DMS 273 treated with DMSO at 0.1 percent for 48 hours (cell line): ENCODE measurements around the gene RDX.

ENCODE experiments used
- DNase-seq: peaks from one replicate; lab custom pipeline; 2025; lab: John Stamatoyannopoulos, UW

The RDX gene

DNA sequence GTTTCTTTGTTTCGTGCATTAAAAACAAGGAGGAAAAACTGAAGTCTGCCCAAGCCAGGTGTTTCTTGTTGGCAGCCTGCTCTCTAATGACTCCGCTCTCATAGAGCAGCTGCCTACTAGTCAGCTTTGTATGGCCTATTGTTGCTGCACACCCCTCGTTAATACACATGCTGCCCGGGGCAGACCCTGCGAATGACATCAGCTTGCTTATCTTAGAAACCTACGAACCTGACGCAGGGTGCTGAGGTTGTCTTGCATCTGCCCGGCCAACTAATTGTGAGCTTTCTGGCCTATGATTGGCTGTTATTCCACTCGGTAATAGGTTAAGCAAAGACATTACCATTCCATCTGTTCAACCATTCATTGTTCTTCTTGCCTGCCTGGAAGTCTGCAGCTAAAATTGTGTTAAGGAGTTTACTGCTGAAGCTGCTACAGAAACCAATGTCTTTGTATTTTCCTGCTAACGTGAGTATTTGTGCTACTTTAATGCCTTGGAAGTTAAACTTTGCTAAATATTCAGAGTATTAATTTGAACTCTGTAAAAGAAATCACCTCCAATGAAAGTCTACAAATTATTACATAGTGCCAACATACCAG, 165.7 kb downstream of the RDX start:
- peak; percentile 93 for DNase-seq

DNA sequence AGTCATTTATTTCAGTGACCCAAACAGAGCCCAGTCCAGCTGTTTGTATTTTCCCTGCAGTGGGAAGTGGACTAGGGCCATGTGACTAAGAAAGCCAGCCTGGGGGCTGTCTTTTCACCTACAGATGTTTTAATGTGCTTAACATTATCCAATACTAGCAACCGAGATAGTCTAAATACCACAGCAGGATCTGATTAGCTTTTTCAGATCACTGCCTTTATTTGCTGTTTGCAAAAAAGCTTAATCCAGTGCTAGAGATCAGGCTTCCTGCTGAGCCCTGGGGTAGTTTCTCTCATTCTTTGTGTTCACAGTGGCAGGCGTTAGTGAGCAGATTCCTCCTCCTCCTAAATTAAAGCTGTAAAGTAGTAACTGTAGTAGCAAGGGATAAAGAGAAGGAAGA, 168.3 kb downstream of the RDX start:
- no peak for DNase-seq

DNA sequence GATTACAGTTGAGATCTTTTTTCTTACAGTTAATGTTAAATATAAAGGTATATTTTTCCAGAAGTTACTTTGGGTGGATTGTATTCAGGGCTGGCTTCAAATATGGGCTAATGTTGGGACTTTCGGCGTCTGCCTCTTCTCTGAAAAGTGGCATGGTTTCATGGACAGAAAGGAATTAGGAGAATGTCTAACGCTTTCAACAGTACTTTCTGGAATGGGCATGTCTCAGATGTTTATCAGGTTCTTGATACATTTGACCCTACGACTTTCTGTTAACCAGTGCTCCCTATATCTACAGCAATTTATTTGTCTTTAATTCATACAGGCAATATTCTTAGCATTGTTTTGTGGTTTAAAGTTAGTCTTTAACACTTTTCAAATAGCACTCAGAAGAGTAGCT, 169.5 kb downstream of the RDX start:
- no peak for DNase-seq

DNA sequence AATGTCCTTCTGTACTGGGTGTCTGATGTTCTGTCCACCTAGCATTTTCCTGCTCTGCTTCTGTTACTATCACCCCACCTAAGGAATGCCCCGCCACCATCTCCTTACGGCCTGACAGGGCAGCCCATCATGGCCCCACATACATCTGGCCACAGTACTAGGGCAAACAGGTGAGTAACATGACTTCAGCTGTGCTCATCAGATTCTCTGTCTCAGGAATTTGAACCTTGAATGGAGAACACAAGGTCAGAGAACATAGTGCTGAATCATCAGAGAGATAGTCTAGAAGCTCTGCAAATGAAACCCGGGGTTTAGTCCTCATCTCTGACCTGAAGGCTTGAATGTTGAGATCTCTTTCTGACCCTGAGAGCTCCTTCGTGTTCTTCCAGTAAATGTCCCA, 170.8 kb downstream of the RDX start:
- DNase-seq: no peak
